Astrocyte (in vitro differentiated cells and primary cell): ENCODE data around the gene OLFML3. TPM values are rescaled to one million over a fixed set of nuclear protein-coding genes. Genes with fewer than 3 reads are reported as not detected.

ENCODE experiments used
- DNase-seq: peaks from one replicate; pipeline ENCODE4 v3.0.0-alpha.2; 2010; ENCODE audit warnings: low read depth
- FAIRE-seq: peaks from 2 replicates; lab custom pipeline; 2011; peaks lifted over from hg19 to GRCh38; lab: Jason Lieb, UNC
- H2AFZ ChIP-seq: 2 replicates; pipeline ENCODE4 v1.6.0; 2012; ENCODE audit warnings: low read depth, low read length, inconsistent platforms
- H3K27ac ChIP-seq: 2 replicates; pipeline ENCODE4 v1.5.1; 2011; ENCODE audit warnings: low read depth, low read length, inconsistent platforms
- H3K27me3 ChIP-seq: 2 replicates; pipeline ENCODE4 v1.6.0; 2011; ENCODE audit warnings: low read length, inconsistent platforms; ENCODE audit not compliant: insufficient read depth
- H3K36me3 ChIP-seq: 2 replicates; pipeline ENCODE4 v1.5.1; 2011; ENCODE audit warnings: low read length, inconsistent platforms; ENCODE audit not compliant: insufficient read depth
- H3K4me1 ChIP-seq: 2 replicates; pipeline ENCODE4 v1.5.1; 2011; ENCODE audit warnings: low read length, inconsistent platforms; ENCODE audit not compliant: insufficient read depth
- H3K4me2 ChIP-seq: 2 replicates; pipeline ENCODE4 v1.6.0; 2012; ENCODE audit warnings: low read length, inconsistent platforms
- H3K4me3 ChIP-seq: 2 replicates; pipeline ENCODE4 v1.5.1; 2011; ENCODE audit warnings: low read depth, mild to moderate bottlenecking, low read length, inconsistent platforms; ENCODE audit not compliant: insufficient read depth
- H3K79me2 ChIP-seq: 2 replicates; pipeline ENCODE4 v1.6.0; 2012; ENCODE audit warnings: mild to moderate bottlenecking, low read length, inconsistent platforms; ENCODE audit not compliant: insufficient read depth
- H3K9ac ChIP-seq: 2 replicates; pipeline ENCODE4 v1.6.0; 2012; ENCODE audit warnings: mild to moderate bottlenecking, low read length, inconsistent platforms
- H3K9me3 ChIP-seq: 2 replicates; pipeline ENCODE4 v1.5.1; 2012; ENCODE audit warnings: low read depth, mild to moderate bottlenecking, low read length, inconsistent platforms; ENCODE audit not compliant: insufficient read depth
- H4K20me1 ChIP-seq: 2 replicates; pipeline ENCODE4 v1.6.0; 2012; ENCODE audit warnings: low read length, inconsistent platforms; ENCODE audit not compliant: insufficient read depth
- H3K27ac Mint-ChIP-seq: one replicate; pipeline ENCODE4 v1.8.0; 2021; ENCODE audit warnings: mild to moderate bottlenecking, mixed read lengths; ENCODE audit not compliant: unreplicated experiment
- H3K27me3 Mint-ChIP-seq: one replicate; pipeline ENCODE4 v1.8.0; 2021; ENCODE audit warnings: low read depth, mixed read lengths; ENCODE audit not compliant: unreplicated experiment
- H3K36me3 Mint-ChIP-seq: one replicate; pipeline ENCODE4 v1.8.0; 2021; ENCODE audit warnings: low read depth, mixed read lengths; ENCODE audit not compliant: unreplicated experiment
- H3K4me1 Mint-ChIP-seq: one replicate; pipeline ENCODE4 v1.8.0; 2021; ENCODE audit warnings: low read depth, mixed read lengths; ENCODE audit not compliant: unreplicated experiment
- H3K4me3 Mint-ChIP-seq: one replicate; pipeline ENCODE4 v1.8.0; 2021; ENCODE audit warnings: mild to moderate bottlenecking, moderate library complexity, mixed read lengths; ENCODE audit not compliant: unreplicated experiment
- H3K9me3 Mint-ChIP-seq: one replicate; pipeline ENCODE4 v1.8.0; 2021; ENCODE audit warnings: mild to moderate bottlenecking, mixed read lengths; ENCODE audit not compliant: unreplicated experiment
- CTCF ChIP-seq: IDR thresholded peaks from 2 replicates; pipeline ENCODE4 v1.5.1; 2011; ENCODE audit warnings: low read depth, mild to moderate bottlenecking, inconsistent platforms, low read length, moderate library complexity; ENCODE audit not compliant: insufficient read depth
- EZH2 ChIP-seq: IDR thresholded peaks from 2 replicates; pipeline ENCODE4 v1.6.1; 2012; ENCODE audit warnings: mild to moderate bottlenecking, low read length, inconsistent platforms; ENCODE audit not compliant: insufficient read depth
- total RNA-seq: library from RNA; stranded (reverse); gene quantifications from 2 replicates; pipeline ENCODE4 v1.2.1, GENCODE V29; 2021

OLFML3 gene
- total RNA-seq, 1 donor from 2014 or later = 26.7 TPM

GRCh38 chr1:113983826-113984225 is 4.6 kb downstream of the OLFML3 start:
- peaks cover 5% of the 10 kb centered on the region for H3K9me3 Mint-ChIP-seq
- no peak overlapping the region for H3K4me3 Mint-ChIP-seq
- DNase-seq (no peak), FAIRE-seq (no peak)
- no peak overlapping the region for H3K4me2 ChIP-seq
- no peak overlapping the region for H3K27ac ChIP-seq
- H3K36me3 Mint-ChIP-seq = peaks cover 11% of the 10 kb centered on the region
- no peaks in the 10 kb centered on the region for H3K79me2 ChIP-seq
- no peak overlapping the region for H3K4me3 ChIP-seq
- TF ChIP-seq CTCF (no peak), EZH2 (no peak)
- no peak overlapping the region for H2AFZ ChIP-seq
- no peaks in the 10 kb centered on the region for H3K36me3 ChIP-seq
- H3K4me1 Mint-ChIP-seq = peaks cover 22% of the 10 kb centered on the region
- no peaks in the 10 kb centered on the region for H4K20me1 ChIP-seq
- H3K27ac Mint-ChIP-seq = no peak overlapping the region
- no peaks in the 10 kb centered on the region for H3K27me3 ChIP-seq
- H3K27me3 Mint-ChIP-seq = peaks cover 4% of the 10 kb centered on the region
- H3K9me3 ChIP-seq = no peaks in the 10 kb centered on the region
- H3K9ac ChIP-seq = no peak overlapping the region
- peaks cover 30% of the 10 kb centered on the region for H3K4me1 ChIP-seq

- no peak overlapping the region for H3K4me2 ChIP-seq
- no peak overlapping the region for H2AFZ ChIP-seq
- TF ChIP-seq CTCF (no peak), EZH2 (no peak)
- DNase-seq (no peak), FAIRE-seq (no peak)
- H3K9me3 ChIP-seq = no peaks in the 10 kb centered on the region
- H3K4me3 ChIP-seq = no peak overlapping the region
- no peaks in the 10 kb centered on the region for H3K79me2 ChIP-seq
- H3K9ac ChIP-seq = no peak overlapping the region
- Mint-ChIP-seq H3K9me3 (peaks cover 7% of the 10 kb centered on the region), H3K4me3 (no peak overlapping the region), H3K27ac (no peak overlapping the region), H3K4me1 (peaks cover 14% of the 10 kb centered on the region), H3K27me3 (peaks cover 5% of the 10 kb centered on the region), H3K36me3 (peaks cover 13% of the 10 kb centered on the region)
- H3K27ac ChIP-seq = no peak overlapping the region
- peaks cover 21% of the 10 kb centered on the region for H3K4me1 ChIP-seq
- no peaks in the 10 kb centered on the region for H4K20me1 ChIP-seq
- H3K27me3 ChIP-seq = no peaks in the 10 kb centered on the region
- no peaks in the 10 kb centered on the region for H3K36me3 ChIP-seq
Observed at GRCh38 chr1:113984710-113985109, 5.4 kb downstream of the OLFML3 start.

- Mint-ChIP-seq H3K27me3 (peaks cover 6% of the 10 kb centered on the region), H3K4me3 (no peak overlapping the region)
Observed at GRCh38 chr1:113986802-113987201, 7.5 kb downstream of the OLFML3 start.

More at GRCh38 chr1:113986802-113987201, 7.5 kb downstream of the OLFML3 start:
- Mint-ChIP-seq H3K36me3 (peaks cover 4% of the 10 kb centered on the region), H3K27ac (no peak overlapping the region), H3K9me3 (peaks cover 11% of the 10 kb centered on the region), H3K4me1 (peaks cover 3% of the 10 kb centered on the region)
- no peaks in the 10 kb centered on the region for H3K9me3 ChIP-seq
- no peak for FAIRE-seq
- peaks cover 15% of the 10 kb centered on the region for H3K4me1 ChIP-seq
- no peaks in the 10 kb centered on the region for H3K27me3 ChIP-seq
- no peaks in the 10 kb centered on the region for H4K20me1 ChIP-seq
- TF ChIP-seq CTCF = no peak
- TF ChIP-seq EZH2 = no peak
- H3K4me3 ChIP-seq = no peak overlapping the region
- no peak overlapping the region for H2AFZ ChIP-seq
- no peak for DNase-seq
- H3K36me3 ChIP-seq = no peaks in the 10 kb centered on the region
- H3K27ac ChIP-seq = no peak overlapping the region
- no peak overlapping the region for H3K4me2 ChIP-seq
- no peaks in the 10 kb centered on the region for H3K79me2 ChIP-seq
- H3K9ac ChIP-seq = no peak overlapping the region
